ENCODE data around the gene CDX1. TPM values are rescaled to one million over a fixed set of nuclear protein-coding genes. Genes with fewer than 3 reads are reported as not detected.

The CDX1 gene
- total RNA-seq, 1 experiment from 2014 or later: 0.22 TPM

- Histone ChIP-seq H4K91ac (ENCODE audit: insufficient read length, low read depth, low read length) (no peak overlapping the region), H2AFZ (ENCODE audit: low read length) (no peak overlapping the region), H3K56ac (ENCODE audit: insufficient read length, low read depth, low read length) (no peak overlapping the region), H4K20me1 (ENCODE audit: control insufficient read depth, insufficient read depth, insufficient read length) (no peaks in the 10 kb centered on the region), H4K5ac (ENCODE audit: insufficient read length, low read depth, low read length) (no peak overlapping the region), H3K23me2 (ENCODE audit: insufficient read length, low read depth, low read length, poor library complexity, severe bottlenecking) (no peaks in the 10 kb centered on the region), H2BK5ac (ENCODE audit: insufficient read length, low read length) (no peak overlapping the region), H3K4ac (ENCODE audit: low read depth, low read length) (no peak overlapping the region), H2BK120ac (ENCODE audit: low read depth, low read length, poor library complexity, severe bottlenecking) (no peak overlapping the region), H3T11ph (ENCODE audit: low read length) (no peak overlapping the region), H2AK5ac (ENCODE audit: insufficient read length, low read length) (no peak overlapping the region), H3K79me1 (ENCODE audit: insufficient read depth, low read depth, low read length, poor library complexity, severe bottlenecking) (no peaks in the 10 kb centered on the region), H3K27ac (ENCODE audit: insufficient read length, low read depth, low read length) (no peak overlapping the region), H3K27me3 (ENCODE audit: insufficient read depth, low read length) (no peaks in the 10 kb centered on the region), H4K8ac (replicated peaks; ENCODE audit: insufficient read length, low read depth, low read length) (no peak overlapping the region), H2BK12ac (ENCODE audit: insufficient read length, low read depth, low read length) (no peak overlapping the region), H3K4me1 (ENCODE audit: insufficient read depth, low read length) (no peaks in the 10 kb centered on the region), H3K4me2 (ENCODE audit: insufficient read depth, insufficient read length, low read length) (no peak overlapping the region), H2BK15ac (ENCODE audit: low read depth, low read length) (no peak overlapping the region), H3K14ac (ENCODE audit: insufficient read depth, low read length) (no peak overlapping the region), H3K18ac (ENCODE audit: insufficient read length, low read depth, low read length) (no peak overlapping the region), H3K79me2 (ENCODE audit: insufficient read depth, low read length) (no peaks in the 10 kb centered on the region), H3K9me3 (ENCODE audit: control insufficient read depth, low read depth, low read length) (no peaks in the 10 kb centered on the region), H3K23ac (ENCODE audit: insufficient read length, low read depth, low read length) (no peak overlapping the region), H2BK20ac (ENCODE audit: low read depth, low read length, poor library complexity, severe bottlenecking) (no peak overlapping the region), H3K9ac (ENCODE audit: extremely low read depth, insufficient read length, low read length) (no peak overlapping the region)
- WGBS (ENCODE audit: extremely low coverage, insufficient read length, low lambda C conversion rate): no CpG with 5 or more reads among the region's 21 CpGs
- Mint-ChIP-seq H3K4me1 (peaks cover 0 to 13% of the 10 kb centered on the region in 2 experiments; a peak in 3 of 4 replicates), H3K4me3 (no peak overlapping the region), H3K36me3 (ENCODE audit: insufficient read depth in 1 of 3, low read depth in 3 of 3) (no peaks in the 10 kb centered on the region), H3K27me3 (ENCODE audit: low read depth) (peaks cover 17% of the 10 kb centered on the region), H3K9me3 (no peaks in the 10 kb centered on the region), H3K27ac (no peak overlapping the region)
- DNase-seq: no peak
- TF ChIP-seq CTCF (conservative IDR thresholded peaks at IDR 0.05): no peak
Measured at GRCh38 chr5:150222906-150223305, 56.3 kb downstream of the CDX1 start.

Measured in H9 (cell line).